ENCODE results near the gene ZNF423. TPM values are rescaled to one million over a fixed set of nuclear protein-coding genes. Genes with fewer than 3 reads are reported as not detected.

ZNF423 gene
- total RNA-seq, 1 donor: 11.6 TPM

- TF ChIP-seq CTCF (IDR thresholded peaks at IDR 0.05; ENCODE audit: extremely low read depth, low read depth, low read length): no peak
- Histone ChIP-seq H2AFZ (ENCODE audit: low read length) (peak overlapping the region; percentile 77), H4K20me1 (ENCODE audit: insufficient read depth, low read length) (no peaks in the 10 kb centered on the region), H3K79me2 (ENCODE audit: insufficient read depth, low read length) (no peaks in the 10 kb centered on the region), H3K36me3 (ENCODE audit: insufficient read depth, low read length) (no peaks in the 10 kb centered on the region), H3K27me3 (ENCODE audit: insufficient read depth, low read length) (no peaks in the 10 kb centered on the region), H3K4me1 (ENCODE audit: insufficient read depth, low read length) (no peaks in the 10 kb centered on the region), H3K4me2 (ENCODE audit: insufficient read depth, low read length) (peak overlapping the region; percentile 43), H3K4me3 (ENCODE audit: insufficient read depth, low read length) (peak overlapping the region; percentile 40), H3K9me3 (ENCODE audit: low read depth, low read length) (no peaks in the 10 kb centered on the region), H3K27ac (ENCODE audit: low read depth, low read length) (no peak overlapping the region)
- peak; percentile 58 for DNase-seq (ENCODE audit: insufficient read length, low spot score, missing footprints)
These were observed 253.0 kb downstream of the ZNF423 start for GRCh38 chr16:49602976-49603310.

GRCh38 chr16:49602201-49602975 lies 253.5 kb downstream of the ZNF423 start:
- Histone ChIP-seq H3K36me3 (ENCODE audit: insufficient read depth, low read length) (no peaks in the 10 kb centered on the region), H2AFZ (ENCODE audit: low read length) (peak overlapping the region; percentile 77), H3K27me3 (ENCODE audit: insufficient read depth, low read length) (no peaks in the 10 kb centered on the region), H3K4me1 (ENCODE audit: insufficient read depth, low read length) (no peaks in the 10 kb centered on the region), H3K79me2 (ENCODE audit: insufficient read depth, low read length) (no peaks in the 10 kb centered on the region), H3K4me2 (ENCODE audit: insufficient read depth, low read length) (peak overlapping the region; percentile 43), H3K27ac (ENCODE audit: low read depth, low read length) (no peak overlapping the region), H3K9me3 (ENCODE audit: low read depth, low read length) (no peaks in the 10 kb centered on the region), H4K20me1 (ENCODE audit: insufficient read depth, low read length) (no peaks in the 10 kb centered on the region), H3K4me3 (ENCODE audit: insufficient read depth, low read length) (peak overlapping the region; percentile 40)
- DNase-seq (ENCODE audit: insufficient read length, low spot score, missing footprints): peak; percentile 87
- no peak for TF ChIP-seq CTCF (IDR thresholded peaks at IDR 0.05; ENCODE audit: extremely low read depth, low read depth, low read length)

GRCh38 chr16:49601576-49601975 lies 254.3 kb downstream of the ZNF423 start:
- no peak overlapping the region for H2AFZ ChIP-seq (ENCODE audit: low read length)
- no peak overlapping the region for H3K27ac ChIP-seq (ENCODE audit: low read depth, low read length)
- no peaks in the 10 kb centered on the region for H3K9me3 ChIP-seq (ENCODE audit: low read depth, low read length)
- H4K20me1 ChIP-seq (ENCODE audit: insufficient read depth, low read length): no peaks in the 10 kb centered on the region
- no peak for TF ChIP-seq CTCF (IDR thresholded peaks at IDR 0.05; ENCODE audit: extremely low read depth, low read depth, low read length)
- H3K79me2 ChIP-seq (ENCODE audit: insufficient read depth, low read length): no peaks in the 10 kb centered on the region
- peaks cover 6% of the 10 kb centered on the region for H3K4me1 ChIP-seq (ENCODE audit: insufficient read depth, low read length)
- no peak overlapping the region for H3K4me2 ChIP-seq (ENCODE audit: insufficient read depth, low read length)
- no peak overlapping the region for H3K4me3 ChIP-seq (ENCODE audit: insufficient read depth, low read length)
- no peak for DNase-seq (ENCODE audit: insufficient read length, low spot score, missing footprints)
- no peaks in the 10 kb centered on the region for H3K27me3 ChIP-seq (ENCODE audit: insufficient read depth, low read length)
- no peaks in the 10 kb centered on the region for H3K36me3 ChIP-seq (ENCODE audit: insufficient read depth, low read length)

- H4K20me1 ChIP-seq (ENCODE audit: insufficient read depth, low read length): no peaks in the 10 kb centered on the region
- H3K27ac ChIP-seq (ENCODE audit: low read depth, low read length): no peak overlapping the region
- DNase-seq (ENCODE audit: insufficient read length, low spot score, missing footprints): no peak
- no peak overlapping the region for H3K4me2 ChIP-seq (ENCODE audit: insufficient read depth, low read length)
- no peaks in the 10 kb centered on the region for H3K9me3 ChIP-seq (ENCODE audit: low read depth, low read length)
- H2AFZ ChIP-seq (ENCODE audit: low read length): no peak overlapping the region
- no peaks in the 10 kb centered on the region for H3K36me3 ChIP-seq (ENCODE audit: insufficient read depth, low read length)
- H3K4me3 ChIP-seq (ENCODE audit: insufficient read depth, low read length): no peak overlapping the region
- H3K4me1 ChIP-seq (ENCODE audit: insufficient read depth, low read length): peaks cover 12% of the 10 kb centered on the region
- no peaks in the 10 kb centered on the region for H3K27me3 ChIP-seq (ENCODE audit: insufficient read depth, low read length)
- H3K79me2 ChIP-seq (ENCODE audit: insufficient read depth, low read length): no peaks in the 10 kb centered on the region
- no peak for TF ChIP-seq CTCF (IDR thresholded peaks at IDR 0.05; ENCODE audit: extremely low read depth, low read depth, low read length)
These were observed 254.9 kb downstream of the ZNF423 start for GRCh38 chr16:49600976-49601375.
